GM18870 (cell line): ENCODE results near the gene PSME3.
"Not testable (repeated sequence)": the region's sequence is repeated elsewhere in the genome, so short reads cannot be mapped to it uniquely, and the experiment has no call there.

Experiments
- ATAC-seq: cut with Tn5 transposase; IDR thresholded peaks from one replicate; pipeline ENCODE4 v1.9.1; 2021; ENCODE audit warnings: moderate library complexity; ENCODE audit not compliant: unreplicated experiment

PSME3 gene

GRCh38 chr17:42873932-42874695 is 40.9 kb downstream of the PSME3 start:
- not testable (repeated sequence) for ATAC-seq

- ATAC-seq, result no peak
Observed at GRCh38 chr17:42877037-42877436, 43.8 kb downstream of the PSME3 start.

- ATAC-seq, result no peak
Observed at GRCh38 chr17:42878123-42878880, 45.1 kb downstream of the PSME3 start.

- ATAC-seq, result no peak
Observed at GRCh38 chr17:42878924-42879595, 45.9 kb downstream of the PSME3 start.

- no peak for ATAC-seq
Observed at GRCh38 chr17:42879596-42879985, 46.4 kb downstream of the PSME3 start.

- ATAC-seq, result no peak
Observed at GRCh38 chr17:42880776-42881310, 47.6 kb downstream of the PSME3 start.

GRCh38 chr17:42881706-42882105 is 48.5 kb downstream of the PSME3 start:
- ATAC-seq, result not testable (repeated sequence)

GRCh38 chr17:42882166-42882565 is 49.0 kb downstream of the PSME3 start:
- no peak for ATAC-seq

GRCh38 chr17:42883802-42884558 is 50.8 kb downstream of the PSME3 start:
- ATAC-seq, result no peak

- not testable (repeated sequence) for ATAC-seq
Observed at GRCh38 chr17:42885806-42886205, 52.6 kb downstream of the PSME3 start.

GRCh38 chr17:42886283-42887176 is 53.3 kb downstream of the PSME3 start:
- no peak for ATAC-seq

GRCh38 chr17:42889809-42890208 is 56.6 kb downstream of the PSME3 start:
- no peak for ATAC-seq

GRCh38 chr17:42891539-42892152 is 58.4 kb downstream of the PSME3 start:
- no peak for ATAC-seq

- ATAC-seq, result no peak
Observed at GRCh38 chr17:42893359-42893758, 60.2 kb downstream of the PSME3 start.
